Fibroblast of pulmonary artery (primary cell): ENCODE data around the gene PLIN3.
"Not testable (repeated sequence)": the region's sequence is repeated elsewhere in the genome, so short reads cannot be mapped to it uniquely, and the experiment has no call there.

Source experiments
- DNase-seq: peaks from one replicate; pipeline ENCODE4 v3.0.0-alpha.2; 2010; ENCODE audit warnings: low read depth
- H3K4me3 ChIP-seq: replicated peaks from 2 replicates; pipeline ENCODE4 v1.5.1; 2011; ENCODE audit warnings: low read depth, mild to moderate bottlenecking, control low read depth, low read length, moderate library complexity
- CTCF ChIP-seq: IDR thresholded peaks from 2 replicates; pipeline ENCODE4 v1.5.1; 2011; ENCODE audit warnings: mild to moderate bottlenecking, control low read depth, low read length, inconsistent platforms; ENCODE audit errors: missing control alignments

PLIN3 gene

DNA sequence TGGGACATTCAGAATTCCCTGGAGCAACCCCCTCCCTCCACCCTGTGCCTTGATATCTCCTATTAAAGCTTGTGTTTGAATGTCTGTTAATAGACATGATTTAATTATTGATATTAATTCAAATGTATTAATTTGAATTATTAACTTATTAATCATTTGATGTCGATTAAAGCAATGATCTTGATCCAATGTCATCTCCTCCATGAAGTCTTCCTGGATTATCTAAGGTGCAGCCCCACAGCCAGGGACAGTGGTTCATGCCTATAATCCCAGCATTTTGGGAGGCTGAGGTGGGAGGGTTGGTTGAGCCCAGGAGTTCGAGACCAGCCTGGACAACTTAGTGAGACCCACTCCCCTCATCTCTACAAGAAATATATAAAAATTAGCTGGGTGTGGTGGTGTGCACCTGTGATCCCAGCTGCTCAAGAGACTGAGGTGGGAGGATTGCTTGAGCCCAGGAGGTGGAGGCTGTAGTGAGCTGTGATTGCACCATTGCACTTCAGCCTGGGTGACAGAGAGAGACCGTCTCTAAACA, 66.3 kb downstream of the PLIN3 start:
- no peak overlapping the region for H3K4me3 ChIP-seq
- no peak for TF ChIP-seq CTCF
- no peak for DNase-seq

DNA sequence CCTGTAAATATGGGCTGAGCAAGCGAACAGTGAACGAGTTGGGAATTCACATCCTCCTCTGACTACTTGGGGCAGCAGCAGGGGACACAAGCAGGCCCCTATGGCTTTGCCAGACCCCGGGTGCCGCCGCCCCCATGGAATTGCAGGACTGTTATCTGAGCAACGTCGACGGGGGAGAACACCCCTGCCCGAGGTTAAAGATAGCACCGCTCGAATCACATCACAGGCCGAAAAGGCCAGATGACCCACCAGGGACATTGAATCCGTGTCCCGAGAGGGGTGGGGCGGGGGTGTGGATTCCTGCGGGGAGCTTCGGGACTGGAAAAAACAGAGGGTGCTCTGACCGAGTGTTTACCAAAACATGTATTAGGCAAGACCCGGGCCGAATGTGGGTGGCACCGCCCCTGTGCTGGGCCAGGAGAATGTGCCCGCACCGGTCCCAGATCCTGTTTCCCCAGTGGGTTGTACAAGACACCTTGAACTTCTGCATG, 66.8 kb downstream of the PLIN3 start:
- TF ChIP-seq CTCF = no peak
- DNase-seq = no peak
- no peak overlapping the region for H3K4me3 ChIP-seq

DNA sequence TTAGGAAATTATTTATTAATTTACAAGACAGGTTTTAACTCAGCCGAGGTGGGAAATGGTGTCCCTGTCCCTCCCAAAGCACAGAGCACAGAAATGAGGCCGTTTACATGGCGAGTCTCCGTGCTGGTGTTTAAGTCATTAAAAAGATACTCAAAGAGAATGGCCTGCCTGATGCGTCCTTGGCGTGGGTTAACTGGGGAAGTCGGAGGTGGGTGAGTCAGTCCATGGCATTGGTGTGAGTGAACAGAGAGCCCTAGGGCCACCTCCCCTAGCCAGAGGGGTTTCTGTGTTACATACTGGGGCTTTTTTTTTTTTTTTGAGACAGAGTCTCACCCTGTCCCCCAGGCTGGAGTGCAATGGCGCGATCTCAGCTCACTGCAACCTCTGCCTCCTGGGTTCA, 72.1 kb downstream of the PLIN3 start:
- no peak for DNase-seq
- no peak for TF ChIP-seq CTCF
- no peak overlapping the region for H3K4me3 ChIP-seq

DNA sequence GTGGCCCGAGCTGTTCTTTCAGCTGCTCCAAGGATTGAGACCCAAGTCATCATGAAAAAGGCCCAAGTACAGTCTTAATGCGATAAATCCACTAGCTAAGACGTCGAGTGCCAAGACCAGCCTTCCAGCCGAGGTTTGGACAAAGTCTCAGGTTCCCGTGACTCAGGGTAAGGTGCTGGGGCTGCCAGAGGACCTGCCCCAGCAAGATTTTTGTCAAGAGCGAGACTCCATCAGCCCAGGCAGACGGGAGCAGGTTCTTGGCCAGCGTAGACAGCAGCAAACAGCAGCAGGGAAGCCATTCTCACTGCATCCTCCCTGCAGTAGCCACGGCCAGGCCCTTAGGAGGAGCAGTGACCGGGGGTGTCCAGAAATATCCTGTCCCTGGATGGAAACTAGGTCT, 72.5 kb downstream of the PLIN3 start:
- DNase-seq = no peak
- no peak for TF ChIP-seq CTCF
- H3K4me3 ChIP-seq = no peak overlapping the region

- not testable (repeated sequence) for H3K4me3 ChIP-seq, DNase-seq
These were observed 74.2 kb downstream of the PLIN3 start for GRCh38 chr19:4793278-4793677.

- not testable (repeated sequence) for DNase-seq
- H3K4me3 ChIP-seq = peak overlapping the region; percentile 74
These were observed 74.6 kb downstream of the PLIN3 start for GRCh38 chr19:4792866-4793195.

DNA sequence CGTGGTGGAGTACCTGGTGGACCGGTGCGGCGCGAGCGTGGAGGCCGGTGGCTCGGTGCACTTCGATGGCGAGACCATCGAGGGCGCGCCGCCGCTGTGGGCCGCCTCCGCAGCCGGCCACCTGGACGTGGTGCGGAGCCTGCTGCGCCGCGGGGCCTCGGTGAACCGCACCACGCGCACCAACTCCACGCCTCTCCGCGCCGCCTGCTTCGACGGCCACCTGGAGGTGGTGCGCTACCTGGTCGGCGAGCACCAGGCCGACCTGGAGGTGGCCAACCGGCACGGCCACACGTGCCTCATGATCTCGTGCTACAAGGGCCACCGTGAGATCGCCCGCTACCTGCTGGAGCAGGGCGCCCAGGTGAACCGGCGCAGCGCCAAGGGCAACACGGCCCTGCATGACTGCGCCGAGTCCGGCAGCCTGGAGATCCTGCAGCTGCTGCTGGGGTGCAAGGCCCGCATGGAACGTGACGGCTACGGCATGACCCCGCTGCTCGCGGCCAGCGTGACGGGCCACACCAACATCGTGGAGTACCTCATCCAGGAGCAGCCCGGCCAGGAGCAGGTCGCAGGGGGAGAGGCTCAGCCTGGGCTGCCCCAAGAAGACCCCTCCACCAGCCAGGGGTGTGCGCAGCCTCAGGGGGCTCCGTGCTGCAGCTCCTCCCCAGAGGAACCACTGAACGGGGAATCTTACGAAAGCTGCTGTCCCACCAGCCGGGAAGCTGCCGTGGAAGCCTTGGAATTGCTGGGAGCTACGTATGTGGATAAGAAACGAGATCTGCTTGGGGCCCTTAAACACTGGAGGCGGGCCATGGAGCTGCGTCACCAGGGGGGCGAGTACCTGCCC, 75.2 kb downstream of the PLIN3 start:
- not testable (repeated sequence) for DNase-seq
- peak overlapping the region; percentile 74 for H3K4me3 ChIP-seq

GRCh38 chr19:4791183-4792018, 76.1 kb downstream of the PLIN3 start, which contains the start of gene FEM1A:
Gene FEM1A, plus strand, starts transcription at chr19:4791734. Its CDS starts 121 bp downstream, at chr19:4791855.
- peak; percentile 100 for DNase-seq
- TF ChIP-seq CTCF = peak; percentile 100
- H3K4me3 ChIP-seq = peak within 1 kb of the TSS; percentile 74
